AG08395 (cell line): ENCODE data around the gene GPC1.

Experiments
- DNase-seq: peaks from one replicate; pipeline ENCODE4 v3.0.0; 2012; ENCODE audit warnings: mixed read lengths, low spot score

The GPC1 gene

DNA sequence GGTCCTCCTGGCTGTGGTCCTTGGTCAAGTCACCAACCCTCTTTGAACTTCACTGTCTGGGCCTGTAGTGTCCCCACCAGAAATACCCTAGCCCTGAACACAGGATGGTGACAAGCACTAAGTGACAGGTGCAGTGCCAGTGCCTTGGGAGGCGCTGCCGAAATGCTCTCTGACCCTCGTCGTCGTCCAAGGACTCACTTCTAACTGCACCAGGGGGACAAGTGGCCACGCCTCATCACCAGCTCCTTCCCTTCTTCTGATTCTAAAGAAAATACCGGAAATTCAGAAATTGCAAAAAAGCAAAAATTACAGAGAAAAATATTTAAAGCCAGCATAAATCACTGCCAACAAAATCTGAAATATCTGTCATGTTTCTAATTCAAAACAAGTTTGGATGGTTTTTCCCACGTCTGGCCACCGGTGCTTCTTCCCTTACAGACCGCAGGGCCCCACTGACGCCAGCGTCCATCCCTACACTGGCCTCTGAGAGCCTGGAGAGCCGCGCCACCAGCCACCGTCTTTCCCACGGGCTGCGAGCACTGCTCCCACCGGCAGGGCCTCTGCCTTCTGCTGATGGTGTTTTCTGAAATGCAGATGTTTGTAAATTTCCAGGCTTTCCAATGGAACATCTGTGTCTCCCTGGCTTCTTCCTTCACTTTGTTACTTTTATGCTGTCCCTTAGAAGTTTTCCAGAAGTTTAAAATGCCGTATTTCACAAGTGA is 37.4 kb upstream of the GPC1 start:
- DNase-seq, result peak; percentile 52

DNA sequence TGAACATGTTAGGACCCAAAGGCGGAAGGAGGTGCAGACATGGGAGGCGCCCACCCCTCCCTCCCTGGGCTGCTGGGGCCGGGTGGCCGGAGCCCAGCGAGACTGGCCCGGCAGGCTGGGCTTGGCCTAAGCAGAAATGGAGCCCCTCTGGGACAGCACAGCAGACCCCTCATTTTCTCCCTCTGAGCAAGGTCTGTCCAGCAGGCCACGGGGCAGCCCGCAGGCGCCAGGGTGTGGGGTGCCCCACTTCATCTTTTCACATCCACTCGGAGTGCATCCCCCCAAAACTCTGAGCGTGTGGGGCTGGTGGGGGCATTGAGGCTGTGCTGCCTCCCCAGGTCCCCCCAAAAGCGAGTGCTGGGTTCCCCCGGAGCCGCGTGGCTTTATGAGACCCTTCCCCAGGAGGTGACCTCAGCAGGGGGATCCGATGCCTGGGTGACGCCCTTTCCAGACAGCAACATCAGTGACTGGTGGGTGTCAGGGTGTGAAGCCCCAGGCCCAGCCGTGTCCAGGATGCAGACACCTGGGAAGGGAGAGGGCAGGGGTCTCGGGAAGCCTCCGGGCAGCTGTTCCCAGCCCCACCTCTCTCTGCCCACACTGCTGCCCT is 36.7 kb upstream of the GPC1 start:
- DNase-seq, result no peak

DNA sequence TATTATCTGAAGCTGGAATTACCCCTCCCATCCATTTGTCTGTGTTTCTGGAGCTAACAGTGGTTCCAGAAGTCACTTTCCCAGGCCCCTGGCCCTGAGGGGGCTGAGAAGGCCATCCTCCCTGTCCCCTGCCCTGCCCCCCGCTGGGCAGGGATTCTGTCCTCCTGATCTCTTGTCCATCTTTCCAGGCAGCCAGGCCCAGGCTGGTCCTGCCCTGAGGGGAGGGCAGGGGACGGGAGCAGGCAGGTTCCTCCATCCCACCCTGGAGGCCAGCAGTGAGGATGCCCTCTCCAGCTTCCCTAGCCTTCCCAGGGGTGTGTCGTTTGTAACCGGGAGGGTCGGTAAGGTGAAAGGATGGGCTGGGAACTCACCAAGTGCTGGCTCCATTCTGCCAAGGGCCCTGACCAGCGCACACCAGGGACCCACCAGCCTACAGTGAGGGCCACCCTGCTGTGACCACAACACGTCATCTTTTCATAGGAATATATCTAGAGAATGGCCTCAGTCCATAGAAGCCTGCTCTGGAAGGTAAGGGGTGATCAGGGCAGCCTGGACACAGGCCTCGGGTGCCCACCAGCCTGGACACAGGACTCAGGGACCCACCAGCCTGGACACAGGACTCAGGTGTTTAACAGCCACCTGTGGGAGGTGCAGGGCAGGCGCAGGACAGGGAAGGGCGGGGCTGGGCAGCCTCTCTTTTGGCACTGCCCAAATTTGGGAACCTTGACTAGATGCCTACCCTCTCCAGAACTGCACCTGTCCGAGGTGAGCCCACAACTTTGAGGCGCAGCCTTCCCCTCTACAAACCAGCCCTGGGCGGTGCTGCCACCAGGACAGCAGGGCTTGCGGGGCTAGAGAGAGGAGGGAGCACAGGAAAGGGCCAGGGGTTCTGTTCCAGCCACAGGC is 35.8 kb upstream of the GPC1 start:
- no peak for DNase-seq

DNA sequence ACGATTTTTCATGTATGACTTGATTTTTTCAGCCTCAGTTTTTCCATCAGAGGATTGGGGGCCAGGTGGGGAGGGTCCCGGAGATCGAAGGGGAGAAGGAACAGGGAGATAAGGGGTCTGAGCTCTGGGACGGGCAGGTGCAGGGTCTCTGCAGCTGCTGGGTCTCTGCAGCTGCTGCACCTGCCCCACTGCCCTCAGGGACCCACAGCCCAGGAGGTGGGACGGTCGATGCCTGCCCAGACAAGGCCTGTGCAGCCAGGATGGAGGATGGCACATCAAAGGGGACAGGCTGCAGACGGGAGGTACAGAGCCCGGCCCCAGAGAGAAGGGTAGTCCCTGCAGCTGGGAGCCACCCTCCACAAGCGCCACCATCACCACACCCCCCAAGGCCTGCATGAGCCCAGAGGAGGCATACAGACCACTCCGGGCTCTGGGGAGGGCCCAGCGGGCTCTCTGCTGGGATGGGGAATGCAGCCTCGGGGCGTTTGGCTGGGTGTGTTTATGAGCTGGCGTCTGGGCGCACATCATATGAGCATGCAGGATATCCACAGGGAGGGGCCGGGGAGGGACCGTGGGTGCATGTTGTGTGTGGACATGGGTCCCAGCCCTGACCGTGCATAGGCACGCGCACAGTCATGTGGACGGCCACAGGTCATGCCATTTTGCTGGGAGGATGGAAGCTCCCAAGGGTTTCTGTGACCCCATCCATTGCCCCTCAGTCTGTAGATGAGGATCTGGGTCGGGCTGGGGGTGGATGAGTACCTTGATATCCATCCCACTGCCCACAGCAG is 34.9 kb upstream of the GPC1 start:
- no peak for DNase-seq

DNA sequence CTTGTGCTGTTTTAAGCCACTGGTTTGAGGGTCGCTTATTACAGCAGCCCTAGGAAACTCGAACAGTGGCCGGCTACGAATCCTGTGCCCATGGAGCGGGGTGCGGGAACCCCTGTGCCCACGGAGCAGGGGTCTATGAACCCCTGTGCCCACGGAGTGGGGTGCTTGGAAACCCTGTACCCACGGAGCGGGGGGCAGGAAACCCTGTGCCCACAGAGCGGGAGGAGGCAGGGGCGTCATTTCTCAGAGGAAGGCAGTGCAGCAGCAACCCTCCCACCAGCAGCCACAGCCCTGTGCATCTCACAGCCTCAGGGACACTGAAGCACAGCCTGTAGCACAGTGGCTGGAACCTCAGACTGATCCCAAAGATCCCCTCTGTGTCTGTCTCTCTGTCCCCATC is 34.2 kb upstream of the GPC1 start:
- no peak for DNase-seq

DNA sequence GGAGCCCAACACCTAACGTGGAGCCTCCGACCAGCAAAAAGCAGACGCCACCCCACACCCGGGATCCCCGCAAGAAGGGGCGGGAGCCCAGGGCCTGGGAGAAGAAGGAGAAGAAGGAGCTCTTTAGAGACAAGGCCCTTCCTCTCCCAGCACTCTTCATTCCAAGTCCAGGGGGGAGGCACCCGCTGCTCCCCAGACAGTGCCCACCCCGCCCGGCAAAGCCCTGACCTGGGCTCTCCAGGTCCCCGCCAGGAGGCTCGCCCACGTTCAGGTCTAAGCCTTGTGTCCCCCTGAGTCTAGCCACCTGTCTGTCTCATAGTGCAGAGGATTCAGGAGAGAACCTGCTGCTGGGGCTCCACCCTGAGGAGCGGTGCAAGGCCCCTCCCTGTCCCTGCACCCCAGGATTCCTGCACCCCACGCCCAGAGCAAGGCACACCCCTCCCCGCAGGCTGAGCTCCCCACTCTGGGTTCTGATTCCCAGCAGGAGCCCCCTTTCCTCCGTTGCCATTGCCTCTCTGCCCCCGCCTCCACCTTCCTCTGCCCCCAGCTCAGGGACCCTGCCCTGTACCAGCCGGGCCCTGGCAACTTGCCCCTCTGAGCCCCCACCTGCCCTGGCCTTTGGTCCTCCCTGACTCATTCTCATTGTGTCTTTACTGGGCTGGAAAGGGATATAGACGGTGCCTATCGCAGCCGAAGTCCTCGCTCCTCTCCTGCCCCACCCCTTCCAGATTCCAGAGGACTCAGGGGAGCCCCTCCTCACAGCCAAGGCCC is 33.5 kb upstream of the GPC1 start:
- no peak for DNase-seq

DNA sequence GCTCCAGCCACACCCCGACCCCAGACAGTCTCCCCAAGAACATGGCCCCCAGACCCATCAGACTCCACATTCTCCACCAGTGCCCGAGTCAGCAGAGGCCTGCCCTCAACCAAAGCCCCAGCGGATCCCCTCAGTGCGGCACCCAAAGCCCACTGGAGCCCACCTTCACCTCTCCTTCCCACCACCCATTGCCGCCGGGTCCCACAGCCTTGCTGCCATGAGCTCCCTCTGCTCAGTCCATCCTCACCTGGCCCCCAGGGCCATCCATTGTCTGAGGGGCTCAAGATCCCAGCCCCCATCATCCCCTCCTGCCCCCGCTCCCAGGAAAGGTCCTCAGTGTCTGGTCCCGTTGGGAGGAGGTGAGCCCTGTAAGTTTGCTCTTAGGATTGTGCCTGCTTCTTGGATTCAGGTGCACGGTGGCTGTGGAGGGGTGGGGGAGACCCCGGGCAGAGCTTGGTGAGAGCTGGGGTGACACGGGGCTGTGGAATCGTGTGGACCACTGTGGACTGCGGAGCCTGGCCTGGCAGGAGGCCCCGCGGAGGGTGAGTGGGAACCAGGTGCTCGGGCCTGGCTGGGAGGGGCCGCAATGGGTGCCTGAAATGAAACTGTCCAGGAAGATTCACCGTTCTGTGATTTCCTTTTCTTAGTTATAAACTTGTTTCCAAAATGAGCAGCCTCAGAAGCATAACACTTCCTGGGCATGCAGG is 32.7 kb upstream of the GPC1 start:
- DNase-seq, result no peak

DNA sequence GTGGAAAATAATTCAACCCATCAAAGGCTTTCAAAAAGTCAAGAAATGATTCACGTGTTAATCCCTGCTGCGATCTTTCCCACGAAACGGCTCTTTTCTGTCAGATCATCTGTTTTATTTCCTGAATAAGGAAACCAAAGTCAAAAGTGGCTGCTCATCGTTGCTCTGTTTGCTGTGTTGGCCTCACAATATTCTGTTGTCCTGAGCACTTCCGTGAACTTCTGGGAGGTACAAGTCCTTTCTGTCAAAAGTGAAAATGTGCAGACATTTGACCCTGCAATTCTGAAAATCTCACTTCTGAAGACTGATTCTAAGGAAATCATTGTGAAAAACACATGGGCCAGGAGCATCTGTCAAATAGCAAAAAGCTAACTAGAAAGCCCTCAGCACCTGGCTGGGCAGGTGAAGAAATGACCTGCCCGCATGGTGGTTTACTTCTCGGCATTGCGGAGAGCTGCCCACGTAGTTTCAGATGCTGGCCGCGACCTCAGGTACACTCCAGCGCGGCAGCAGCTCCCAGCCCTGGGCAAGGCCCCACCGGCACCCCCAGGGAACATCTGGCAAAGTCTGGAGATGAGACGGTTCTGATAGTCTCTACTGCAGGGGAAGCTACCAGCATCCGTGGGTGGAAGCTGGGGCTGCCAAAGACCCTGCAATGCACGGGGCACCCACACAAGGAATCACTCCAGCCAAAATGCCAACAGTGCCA is 31.9 kb upstream of the GPC1 start:
- no peak for DNase-seq

DNA sequence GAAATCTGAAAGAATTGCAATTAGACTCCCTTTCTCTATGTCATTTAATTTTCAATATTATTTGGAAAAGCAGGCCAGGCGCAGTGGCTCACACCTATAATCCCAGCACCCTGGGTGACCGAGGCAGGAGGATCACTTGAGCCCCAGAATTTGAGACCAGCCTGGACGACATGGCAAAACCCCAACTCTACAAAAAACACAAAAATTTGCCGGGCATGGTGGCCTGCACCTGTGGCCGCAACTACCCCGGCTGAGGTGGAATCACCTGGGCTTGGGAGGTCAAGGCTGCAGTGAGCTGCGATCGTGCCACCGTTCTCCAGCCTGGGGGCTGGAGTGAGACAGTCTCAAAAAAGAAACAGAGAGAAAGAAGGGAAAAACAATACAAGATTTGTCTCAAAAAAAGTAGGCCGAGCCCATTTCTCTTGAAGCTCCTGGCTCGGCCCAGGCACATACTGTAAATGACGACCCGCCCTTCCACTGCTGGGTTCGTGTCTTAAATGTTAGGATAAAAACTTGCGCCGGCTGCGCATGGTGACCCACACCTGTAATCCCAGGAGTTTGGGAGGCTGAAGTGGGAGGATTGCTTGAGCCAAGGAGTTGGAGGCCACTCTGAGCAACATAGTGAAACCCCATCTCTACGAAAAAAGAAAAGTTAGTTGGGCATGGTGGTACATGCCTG is 31.1 kb upstream of the GPC1 start:
- no peak for DNase-seq

DNA sequence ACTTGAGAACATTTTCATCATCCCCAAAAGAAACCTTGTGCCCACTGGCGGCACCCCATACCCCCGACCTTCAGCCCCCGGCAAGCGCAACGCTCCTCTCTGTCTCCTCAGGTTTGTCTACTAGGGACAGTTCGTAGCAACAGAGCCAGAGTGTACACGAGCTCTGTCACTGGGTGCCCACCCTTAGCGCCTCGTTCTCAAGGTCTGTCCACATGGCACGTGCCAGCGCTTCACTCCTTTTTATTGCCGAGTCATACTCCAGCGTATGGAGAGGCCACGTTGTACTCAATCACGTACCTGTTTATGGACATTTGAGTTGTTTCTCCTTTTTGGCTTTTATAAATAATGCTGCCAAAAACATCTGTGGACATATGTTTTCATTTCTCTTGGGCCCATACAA is 30.3 kb upstream of the GPC1 start:
- no peak for DNase-seq

DNA sequence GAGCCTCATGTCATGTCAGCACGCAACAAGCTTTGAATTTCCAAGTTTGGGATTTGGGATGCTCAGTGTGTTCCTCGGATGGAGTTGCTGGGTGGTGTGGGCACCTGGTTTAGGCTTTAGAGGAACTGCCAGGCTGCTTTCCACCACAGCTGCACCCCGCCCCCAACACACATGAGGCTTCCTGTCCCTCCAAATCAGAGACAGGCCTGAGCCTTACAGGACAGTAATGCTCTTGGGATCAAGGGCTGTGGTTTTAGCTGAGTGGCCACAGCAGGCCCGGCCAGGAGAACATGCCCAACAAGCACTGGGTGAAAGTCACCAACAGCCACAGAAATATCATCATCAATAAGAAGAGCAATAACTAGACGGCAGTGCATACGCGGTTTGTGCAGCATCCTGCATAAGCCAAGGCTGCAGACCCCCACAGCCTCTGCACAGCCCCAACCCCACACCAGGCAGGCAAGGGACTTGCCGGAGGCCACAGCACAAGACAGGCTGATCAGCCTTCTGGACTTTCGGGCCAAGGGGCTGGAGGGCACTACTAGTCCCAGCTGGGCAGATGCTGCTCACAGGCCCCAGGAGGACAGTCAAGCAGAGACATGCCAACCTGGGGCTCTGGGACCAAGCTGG is 29.7 kb upstream of the GPC1 start:
- no peak for DNase-seq

DNA sequence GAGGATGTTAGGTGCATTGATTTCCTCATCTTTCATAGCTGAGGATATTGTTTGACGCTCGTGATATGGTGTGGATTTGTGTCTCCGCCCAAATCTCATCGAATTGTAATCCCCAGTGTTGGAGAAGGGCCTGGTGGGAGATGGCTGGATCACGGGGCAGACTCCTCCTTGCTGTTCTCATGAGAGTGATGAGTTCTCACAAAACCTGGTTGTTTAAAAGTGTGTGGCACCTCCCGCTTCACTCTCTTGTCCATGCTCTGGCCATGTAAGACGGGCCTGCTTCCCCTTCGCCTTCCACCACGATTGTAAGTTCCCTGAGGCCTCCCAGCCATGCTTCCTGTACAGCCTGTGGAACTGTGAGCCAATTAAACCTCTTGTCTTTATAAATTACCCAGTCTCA is 28.4 kb upstream of the GPC1 start:
- no peak for DNase-seq

DNA sequence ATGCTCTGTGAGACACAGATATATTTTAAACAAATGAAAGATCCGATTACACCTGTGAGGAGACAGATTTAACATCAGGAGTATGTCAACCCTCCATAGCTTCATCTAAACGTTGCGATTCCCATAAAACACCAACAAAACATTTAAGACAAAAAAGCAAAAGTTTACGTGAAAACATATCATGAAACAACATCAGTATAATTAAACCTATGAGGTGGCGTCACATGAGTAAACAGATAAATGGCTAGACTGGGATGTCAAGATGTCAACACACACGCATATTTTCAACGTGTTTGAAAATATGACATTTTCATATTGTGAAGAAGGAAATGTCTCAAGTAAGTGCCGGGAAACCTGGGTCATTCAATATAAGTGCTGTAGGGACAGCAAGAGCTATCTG is 25.5 kb upstream of the GPC1 start:
- no peak for DNase-seq

DNA sequence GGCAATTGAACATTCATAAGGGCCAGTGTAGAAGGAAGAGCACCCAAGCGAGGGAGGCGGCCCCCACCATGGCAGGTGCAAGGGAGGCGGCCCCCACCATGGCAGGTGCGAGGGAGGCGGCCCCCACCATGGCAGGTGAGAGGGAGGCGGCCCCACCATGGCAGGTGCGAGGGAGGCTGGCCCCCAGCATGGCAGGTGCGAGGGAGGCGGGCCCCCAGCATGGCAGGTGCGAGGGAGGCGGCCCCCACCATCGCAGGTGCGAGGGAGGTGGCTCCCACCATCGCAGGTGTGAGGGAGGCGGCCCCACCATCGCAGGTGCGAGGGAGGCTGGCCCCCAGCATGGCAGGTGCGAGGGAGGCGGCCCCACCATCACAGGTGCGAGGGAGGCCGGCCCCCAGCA is 24.7 kb upstream of the GPC1 start:
- DNase-seq, result no peak

DNA sequence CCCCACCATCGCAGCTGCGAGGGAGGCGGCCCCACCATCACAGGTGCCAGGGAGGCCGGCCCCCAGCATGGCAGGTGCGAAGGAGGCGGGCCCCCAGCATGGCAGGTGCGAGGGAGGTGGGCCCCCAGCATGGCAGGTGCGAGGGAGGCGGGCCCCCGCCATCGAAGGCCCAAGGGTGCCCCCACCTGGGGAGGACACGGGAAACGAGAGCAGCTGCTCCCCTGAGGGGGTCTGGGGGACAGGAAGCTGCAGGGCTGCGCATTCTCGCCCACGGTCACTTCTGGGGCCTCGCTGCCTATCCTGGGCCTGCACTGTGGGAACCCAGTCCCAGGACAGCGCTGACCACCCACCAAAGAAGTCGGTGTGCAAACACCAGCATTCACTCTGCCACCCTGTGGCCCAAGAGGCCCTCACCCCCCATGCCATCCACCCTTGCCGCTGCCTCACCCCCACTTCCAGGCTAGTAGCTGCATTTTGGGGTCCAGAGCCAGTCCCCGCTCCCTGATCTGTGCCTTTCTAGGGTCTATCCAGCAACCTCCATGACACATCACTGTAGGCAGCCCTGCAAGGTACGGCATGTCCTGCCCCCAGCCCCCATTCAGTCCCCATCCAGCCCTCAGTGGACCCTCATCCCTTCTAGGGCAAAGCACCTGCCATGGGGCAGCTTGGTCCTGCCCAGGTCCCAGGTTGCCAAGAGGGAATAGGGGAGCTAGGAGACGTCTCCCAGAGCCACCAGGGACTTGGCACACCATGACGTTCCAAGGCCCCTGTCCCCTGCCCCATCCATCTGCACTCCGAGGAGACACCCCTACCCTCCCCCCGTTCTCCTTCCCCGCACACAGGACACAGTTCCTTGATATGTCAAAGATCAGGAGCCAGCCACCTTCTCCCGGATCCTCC is 24.0 kb upstream of the GPC1 start:
- no peak for DNase-seq

DNA sequence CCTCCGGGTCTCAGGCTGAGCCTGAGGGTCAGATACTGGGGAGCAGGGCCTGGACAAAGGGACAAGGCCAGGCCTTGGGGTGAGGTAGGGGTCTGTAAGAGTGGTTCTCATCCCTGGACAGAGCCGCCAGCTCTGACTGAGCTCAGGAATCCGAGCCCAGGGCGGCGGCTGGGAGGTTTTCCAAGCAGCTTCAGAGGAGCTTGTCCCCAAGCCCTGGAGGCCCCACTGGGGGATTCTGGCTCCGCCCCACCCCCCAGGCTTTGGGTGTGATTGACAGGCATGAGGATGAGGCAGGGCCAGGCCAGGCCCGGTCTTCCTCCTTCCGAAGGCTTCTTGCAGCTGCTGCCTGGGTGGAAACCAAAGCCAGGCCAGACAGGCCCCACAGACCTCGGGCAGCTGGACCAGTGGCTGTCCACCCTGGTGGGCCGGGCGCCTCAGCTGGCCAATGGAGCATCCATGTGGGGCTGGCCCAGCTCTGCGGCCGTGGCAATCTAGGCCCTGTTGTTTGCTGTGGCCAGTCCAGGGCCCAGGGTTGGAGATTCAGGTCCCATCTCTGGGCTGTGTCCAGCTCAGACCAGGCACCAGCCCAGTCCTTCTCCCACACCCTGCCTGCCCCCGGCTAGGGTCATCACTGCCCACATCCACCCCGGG is 23.1 kb upstream of the GPC1 start:
- DNase-seq, result no peak

DNA sequence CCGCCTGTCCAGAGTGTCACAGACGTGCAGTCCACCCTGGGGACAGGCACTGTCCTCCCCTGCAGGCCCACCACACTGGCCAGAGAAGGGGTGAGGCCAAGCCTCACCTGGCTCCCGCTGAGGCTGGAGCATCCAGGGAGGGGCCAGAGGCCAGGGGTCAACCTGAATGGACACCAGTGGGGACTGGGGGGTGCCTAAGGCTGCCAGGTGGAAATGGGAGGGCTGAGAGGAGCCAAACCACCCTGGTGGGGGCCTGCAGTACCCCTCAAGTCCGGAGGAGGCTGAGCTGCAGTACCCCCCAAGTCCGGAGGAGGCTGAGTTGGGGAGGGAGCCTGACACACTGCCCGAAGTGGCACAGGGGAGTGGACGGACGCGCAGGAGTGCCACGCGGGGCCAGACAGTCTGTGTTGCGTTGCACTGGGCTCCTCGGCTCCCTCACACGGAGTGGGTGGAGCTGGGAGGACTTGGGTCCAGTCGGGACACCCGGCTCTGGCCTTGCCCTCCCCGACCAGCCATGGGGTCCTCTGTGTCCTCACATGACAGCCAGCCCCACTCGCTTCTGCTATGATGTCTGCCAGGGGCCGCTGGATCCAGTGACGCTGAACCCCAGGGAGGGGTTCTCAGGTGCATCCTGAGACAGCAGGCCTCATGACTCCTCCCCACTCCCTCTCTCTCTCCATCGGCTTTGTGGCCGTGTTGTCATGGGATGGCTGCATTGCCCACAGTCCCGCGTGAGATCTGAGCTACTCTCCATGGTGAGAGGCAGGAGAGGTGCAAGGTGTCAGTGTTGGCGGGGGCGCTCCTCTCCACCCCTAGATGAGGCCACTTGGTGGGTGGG is 22.3 kb upstream of the GPC1 start:
- no peak for DNase-seq
